Osteocyte (in vitro differentiated cells): ENCODE results near the gene ANK3. TPM values are rescaled to one million over a fixed set of nuclear protein-coding genes. Genes with fewer than 3 reads are reported as not detected.

ENCODE experiments used
- DNase-seq: peaks from one replicate; pipeline ENCODE4 v3.0.0; 2021; ENCODE audit warnings: mixed read lengths; ENCODE audit not compliant: unreplicated experiment; ENCODE audit errors: extremely low spot score
- H3K27ac Mint-ChIP-seq: one replicate; pipeline ENCODE4 v1.8.0; 2021; ENCODE audit warnings: mild to moderate bottlenecking, mixed read lengths; ENCODE audit not compliant: unreplicated experiment
- H3K27me3 Mint-ChIP-seq: one replicate; pipeline ENCODE4 v1.8.0; 2021; ENCODE audit warnings: mixed read lengths; ENCODE audit not compliant: unreplicated experiment
- H3K36me3 Mint-ChIP-seq: one replicate; pipeline ENCODE4 v1.8.0; 2021; ENCODE audit warnings: mixed read lengths; ENCODE audit not compliant: unreplicated experiment
- H3K4me1 Mint-ChIP-seq: one replicate; pipeline ENCODE4 v1.8.0; 2021; ENCODE audit warnings: mixed read lengths; ENCODE audit not compliant: unreplicated experiment
- H3K4me3 Mint-ChIP-seq: one replicate; pipeline ENCODE4 v1.8.0; 2021; ENCODE audit warnings: mild to moderate bottlenecking, moderate library complexity, mixed read lengths; ENCODE audit not compliant: unreplicated experiment
- H3K9me3 Mint-ChIP-seq: one replicate; pipeline ENCODE4 v1.8.0; 2021; ENCODE audit warnings: mixed read lengths; ENCODE audit not compliant: unreplicated experiment
- CTCF ChIP-seq: fragments of 200-600 bp; sonication (generic); IDR thresholded peaks from 2 replicates; pipeline ENCODE4 v1.5.0; 2021; ENCODE audit warnings: antibody characterized with exemption, mild to moderate bottlenecking, moderate library complexity
- total RNA-seq: library from RNA; stranded (reverse); gene quantifications from 2 replicates; pipeline ENCODE4 v1.2.1, GENCODE V29; 2021

The ANK3 gene
- total RNA-seq, 1 donor from 2014 or later = 22.0 TPM

- no peak overlapping the region for H3K27ac Mint-ChIP-seq
- peaks cover 39% of the 10 kb centered on the region for H3K27me3 Mint-ChIP-seq
- no peak for DNase-seq
- TF ChIP-seq CTCF = no peak
- no peak overlapping the region for H3K4me3 Mint-ChIP-seq
- H3K4me1 Mint-ChIP-seq = peaks cover 4% of the 10 kb centered on the region
- H3K9me3 Mint-ChIP-seq = peaks cover 18% of the 10 kb centered on the region
- no peaks in the 10 kb centered on the region for H3K36me3 Mint-ChIP-seq
Observed at GRCh38 chr10:59991661-59992060, 398.0 kb downstream of the ANK3 start.

GRCh38 chr10:59991117-59991516 is 398.6 kb downstream of the ANK3 start:
- H3K36me3 Mint-ChIP-seq = no peaks in the 10 kb centered on the region
- no peak overlapping the region for H3K27ac Mint-ChIP-seq
- TF ChIP-seq CTCF = no peak
- peaks cover 42% of the 10 kb centered on the region for H3K27me3 Mint-ChIP-seq
- no peak for DNase-seq
- H3K9me3 Mint-ChIP-seq = peaks cover 18% of the 10 kb centered on the region
- no peak overlapping the region for H3K4me3 Mint-ChIP-seq
- H3K4me1 Mint-ChIP-seq = peaks cover 4% of the 10 kb centered on the region

GRCh38 chr10:59985639-59986038 is 404.0 kb downstream of the ANK3 start:
- TF ChIP-seq CTCF = no peak
- Mint-ChIP-seq H3K4me1 (no peaks in the 10 kb centered on the region), H3K9me3 (peaks cover 18% of the 10 kb centered on the region), H3K27ac (no peak overlapping the region), H3K4me3 (no peak overlapping the region), H3K36me3 (no peaks in the 10 kb centered on the region), H3K27me3 (peaks cover 36% of the 10 kb centered on the region)
- DNase-seq = no peak

GRCh38 chr10:59984415-59984814 is 405.3 kb downstream of the ANK3 start:
- DNase-seq = no peak
- no peak overlapping the region for H3K27ac Mint-ChIP-seq
- H3K4me1 Mint-ChIP-seq = no peaks in the 10 kb centered on the region
- H3K27me3 Mint-ChIP-seq = peaks cover 32% of the 10 kb centered on the region
- H3K36me3 Mint-ChIP-seq = no peaks in the 10 kb centered on the region
- TF ChIP-seq CTCF = no peak
- peaks cover 18% of the 10 kb centered on the region for H3K9me3 Mint-ChIP-seq
- H3K4me3 Mint-ChIP-seq = no peak overlapping the region

- TF ChIP-seq CTCF = no peak
- Mint-ChIP-seq H3K9me3 (peaks cover 19% of the 10 kb centered on the region), H3K4me1 (no peaks in the 10 kb centered on the region), H3K36me3 (no peaks in the 10 kb centered on the region), H3K27ac (no peak overlapping the region), H3K4me3 (no peak overlapping the region), H3K27me3 (peaks cover 6% of the 10 kb centered on the region)
- no peak for DNase-seq
Observed at GRCh38 chr10:59980356-59980755, 409.3 kb downstream of the ANK3 start.
